GM18508 (cell line): ENCODE results near the gene EFNB3.

Experiments used
- ATAC-seq: cut with Tn5 transposase; IDR thresholded peaks from one replicate; pipeline ENCODE4 v1.9.1; 2021; ENCODE audit warnings: moderate number of reproducible peaks; ENCODE audit not compliant: insufficient read depth, unreplicated experiment

EFNB3 gene

GRCh38 chr17:7704601-7705268 is at the start of gene EFNB3:
Gene EFNB3 (plus strand): TSS chr17:7705202. CDS start chr17:7705599, 397 bp downstream.
- no peak for ATAC-seq

GRCh38 chr17:7655541-7655840 is 49.5 kb upstream of the EFNB3 start:
- ATAC-seq = no peak

- no peak for ATAC-seq
Measured at GRCh38 chr17:7656958-7657609, 47.9 kb upstream of the EFNB3 start.

GRCh38 chr17:7667656-7668406 is 37.2 kb upstream of the EFNB3 start:
- no peak for ATAC-seq

GRCh38 chr17:7668482-7668881 is 36.5 kb upstream of the EFNB3 start:
- ATAC-seq = no peak

- no peak for ATAC-seq
Measured at GRCh38 chr17:7673239-7673638, 31.8 kb upstream of the EFNB3 start.

- no peak for ATAC-seq
Measured at GRCh38 chr17:7674934-7675333, 30.1 kb upstream of the EFNB3 start.

- no peak for ATAC-seq
Measured at GRCh38 chr17:7676533-7676932, 28.5 kb upstream of the EFNB3 start.

GRCh38 chr17:7677388-7678067 is 27.5 kb upstream of the EFNB3 start:
- no peak for ATAC-seq

- no peak for ATAC-seq
Measured at GRCh38 chr17:7684851-7685532, 20.0 kb upstream of the EFNB3 start.

GRCh38 chr17:7685533-7686221 is 19.3 kb upstream of the EFNB3 start:
- ATAC-seq = no peak

GRCh38 chr17:7686222-7687071 is 18.6 kb upstream of the EFNB3 start:
- ATAC-seq = no peak

GRCh38 chr17:7687072-7687907 is 17.7 kb upstream of the EFNB3 start, which contains the start of gene TP53:
Gene TP53 (minus strand): TSS chr17:7687490. CDS start chr17:7676594, 10,896 bp downstream.
- ATAC-seq = no peak

- ATAC-seq = peak; percentile 42
Measured at GRCh38 chr17:7687908-7688807, 16.8 kb upstream of the EFNB3 start, which contains the start of gene WRAP53. Gene WRAP53 (plus strand): TSS chr17:7688477. CDS start chr17:7688649, 172 bp downstream.

GRCh38 chr17:7688808-7689316 is 16.1 kb upstream of the EFNB3 start:
- ATAC-seq = no peak

GRCh38 chr17:7695586-7695985 is 9.4 kb upstream of the EFNB3 start:
- ATAC-seq = no peak
